Measurements from ENCODE around the gene BRD1. TPM values are rescaled to one million over a fixed set of nuclear protein-coding genes. Genes with fewer than 3 reads are reported as not detected.
A peak's percentile ranks its signal among the peaks of the same experiment; 100 is the strongest.

Gene BRD1
- total and polyA plus RNA-seq, 2 experiments from 2014 or later: 12.3 to 33.8 TPM

DNA sequence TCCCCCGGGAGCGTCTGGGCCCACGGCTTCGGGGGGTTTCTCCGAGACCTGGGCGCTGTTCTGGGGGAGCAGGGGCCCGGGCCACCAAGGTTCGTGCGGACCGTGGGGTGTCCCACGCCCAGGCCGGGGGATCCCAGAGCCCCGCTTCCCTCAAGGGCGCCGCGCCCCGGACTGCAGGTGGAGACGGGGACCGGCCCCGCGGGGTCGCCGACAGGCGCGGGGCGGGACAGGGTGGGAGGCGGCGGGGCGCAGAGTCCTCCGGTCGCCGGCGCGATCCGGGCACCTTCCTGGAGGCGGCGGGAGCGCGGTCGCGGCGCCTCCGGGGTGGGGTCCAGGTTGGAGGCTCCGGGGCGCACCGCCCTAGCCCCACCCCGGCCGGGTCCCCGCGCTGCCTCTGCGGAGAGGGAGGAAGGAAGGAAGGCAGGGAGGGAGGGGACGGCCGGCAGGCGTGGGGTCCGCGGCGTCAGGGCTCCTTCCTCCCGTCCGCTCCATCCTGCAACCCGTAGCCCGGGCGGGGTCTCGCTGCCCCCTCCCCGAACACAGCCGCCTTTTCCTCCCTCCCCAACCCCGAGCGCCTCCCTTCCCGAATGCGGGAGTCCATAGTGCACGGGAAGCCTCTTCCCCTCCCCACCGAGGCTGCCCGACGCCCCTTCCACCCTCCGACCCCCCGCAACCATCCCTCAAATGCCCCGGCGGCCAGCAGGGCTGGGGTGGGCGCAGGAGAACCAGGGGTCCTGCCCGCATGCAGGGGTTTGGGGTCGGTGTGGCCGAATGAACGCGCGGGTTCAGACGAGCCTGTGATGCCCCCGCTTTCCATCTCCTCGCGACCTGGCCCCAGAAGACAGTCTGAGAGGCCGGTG is 21.7 kb upstream of the BRD1 start:
- H4K20me1 ChIP-seq (replicated peaks; ENCODE audit: insufficient read depth): 0 out of 2 replicates have a peak, but pooled peaks cover 4% of the 10 kb centered on the region
- H3F3A ChIP-seq (replicated peaks; ENCODE audit: low read depth): peaks cover 2% of the 10 kb centered on the region; the same call in 1 of the 2 replicates
- no peak overlapping the region for H3K27ac ChIP-seq (ENCODE audit: low read depth)
- peaks cover 88% of the 10 kb centered on the region for H3K27me3 ChIP-seq (ENCODE audit: insufficient read depth)
- ATAC-seq (peak; percentile 6), DNase-seq (ENCODE audit: low spot score) (no peak)
- TF ChIP-seq EZH2 (IDR thresholded peaks at IDR 0.05; ENCODE audit: low read depth, unreplicated experiment) (peak; percentile 83), ZNF462 (CRISPR knock-in tag; IDR thresholded peaks at IDR 0.05) (no peak)
- H3K4me1 ChIP-seq (ENCODE audit: insufficient read depth): peaks cover 5% of the 10 kb centered on the region; the same call in 1 of the 2 replicates
- H3K36me3 ChIP-seq (ENCODE audit: insufficient read depth): no peaks in the 10 kb centered on the region
- H3K79me2 ChIP-seq (replicated peaks; ENCODE audit: insufficient read depth): peaks cover 3% of the 10 kb centered on the region
- no peak overlapping the region for H3K27ac Mint-ChIP-seq
- peaks cover 76% of the 10 kb centered on the region for H3K27me3 Mint-ChIP-seq (ENCODE audit: insufficient read depth, low read depth, poor library complexity)
- no peaks in the 10 kb centered on the region for H3K9me2 ChIP-seq (ENCODE audit: insufficient read depth)
- H3K4me3 ChIP-seq: peak overlapping the region; percentile 66
- H3K36me3 Mint-ChIP-seq (ENCODE audit: low read depth): no peaks in the 10 kb centered on the region
- H3K4me1 Mint-ChIP-seq: 0 out of 3 replicates have a peak, but pooled peaks cover 4% of the 10 kb centered on the region
- H3K4me2 ChIP-seq: peak overlapping the region; percentile 83
- H2AFZ ChIP-seq: no peak overlapping the region
- peak overlapping the region; percentile 65 for H3K4me3 Mint-ChIP-seq
- no peaks in the 10 kb centered on the region for H3K9me3 Mint-ChIP-seq

- no peaks in the 10 kb centered on the region for H3K9me2 ChIP-seq (ENCODE audit: insufficient read depth)
- peak overlapping the region; percentile 87; the same call in 1 of the 2 replicates for H2AFZ ChIP-seq
- peaks cover 5% of the 10 kb centered on the region; the same call in 1 of the 2 replicates for H3K4me1 ChIP-seq (ENCODE audit: insufficient read depth)
- ATAC-seq (peak; percentile 4; the same call in 2 of the 3 replicates), DNase-seq (ENCODE audit: low spot score) (no peak)
- H3F3A ChIP-seq (replicated peaks; ENCODE audit: low read depth): no peaks in the 10 kb centered on the region
- H3K27ac Mint-ChIP-seq: no peak overlapping the region
- no peaks in the 10 kb centered on the region for H3K79me2 ChIP-seq (replicated peaks; ENCODE audit: insufficient read depth)
- H3K4me1 Mint-ChIP-seq: 0 out of 3 replicates have a peak, but pooled peaks cover 4% of the 10 kb centered on the region
- peak overlapping the region; percentile 66 for H3K4me3 ChIP-seq
- peaks cover 95% of the 10 kb centered on the region for H3K27me3 ChIP-seq (ENCODE audit: insufficient read depth)
- no peaks in the 10 kb centered on the region for H3K9me3 Mint-ChIP-seq
- H3K27me3 Mint-ChIP-seq (ENCODE audit: insufficient read depth, low read depth, poor library complexity): peaks cover 74% of the 10 kb centered on the region
- H3K4me3 Mint-ChIP-seq: no peak overlapping the region
- no peaks in the 10 kb centered on the region for H3K36me3 Mint-ChIP-seq (ENCODE audit: low read depth)
- H3K27ac ChIP-seq (ENCODE audit: low read depth): no peak overlapping the region
- H4K20me1 ChIP-seq (replicated peaks; ENCODE audit: insufficient read depth): 0 out of 2 replicates have a peak, but pooled peaks cover 4% of the 10 kb centered on the region
- H3K36me3 ChIP-seq (ENCODE audit: insufficient read depth): no peaks in the 10 kb centered on the region
- peak overlapping the region; percentile 83 for H3K4me2 ChIP-seq
- no peak for TF ChIP-seq ZNF462 (CRISPR knock-in tag; IDR thresholded peaks at IDR 0.05)
Observed at GRCh38 chr22:49848690-49849160, 21.1 kb upstream of the BRD1 start.

Data from GM23338 (cell line).